AG10803 (cell line): ENCODE data around the gene TMEM94.
"Not testable (repeated sequence)": the region's sequence is repeated elsewhere in the genome, so short reads cannot be mapped to it uniquely, and the experiment has no call there.

Source experiments
- DNase-seq: peaks from one replicate; pipeline ENCODE4 v3.0.0; 2010; ENCODE audit warnings: low read depth
- H3K4me3 ChIP-seq: 2 replicates; pipeline ENCODE4 v1.5.1; 2011; ENCODE audit warnings: mild to moderate bottlenecking, low read length, control low read depth
- CTCF ChIP-seq: conservative IDR thresholded peaks from 2 replicates; pipeline ENCODE4 v1.5.1; 2011; ENCODE audit warnings: mild to moderate bottlenecking, low read length, control low read depth, inconsistent platforms

TMEM94 gene

DNA sequence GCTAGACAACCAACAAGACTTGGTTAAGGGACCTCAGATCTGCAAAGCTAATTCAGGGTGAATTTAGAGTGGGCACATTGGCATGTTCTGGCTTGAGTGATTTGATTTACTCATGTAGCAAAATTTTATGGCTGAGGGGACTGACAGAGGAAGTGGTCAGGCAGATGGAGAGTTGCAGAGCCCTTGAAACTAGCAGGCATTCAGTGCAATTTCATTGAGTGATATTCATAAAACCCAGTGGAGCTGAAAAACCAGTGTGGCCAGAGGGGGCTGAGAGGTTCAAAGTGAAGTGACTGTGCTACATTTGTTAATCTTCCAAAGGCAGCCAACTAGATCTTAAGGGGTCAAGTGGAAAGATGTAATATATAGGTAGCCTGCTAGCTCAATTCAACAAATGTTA, 2.2 kb upstream of the TMEM94 start:
- DNase-seq: no peak
- no peak for TF ChIP-seq CTCF
- H3K4me3 ChIP-seq: no peak overlapping the region

DNA sequence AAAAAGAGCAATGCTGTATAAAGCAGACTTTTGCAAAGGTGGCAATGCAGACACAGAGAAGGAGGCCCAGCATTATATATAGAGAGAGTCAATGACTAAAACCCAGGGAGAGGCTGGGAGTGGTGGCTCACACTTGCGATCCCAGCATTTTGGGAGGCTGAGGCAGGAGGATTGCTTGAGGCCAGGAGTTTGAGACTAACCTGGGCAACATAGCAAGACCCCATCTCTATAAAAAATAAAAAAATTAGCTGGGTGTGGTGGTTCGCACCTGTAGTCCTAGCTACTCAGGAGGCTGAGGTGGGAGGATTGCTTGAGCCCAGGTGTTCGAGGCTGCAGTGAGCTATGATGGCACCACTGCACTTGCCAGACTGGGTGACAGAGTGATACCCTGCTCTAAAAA, 1.8 kb upstream of the TMEM94 start:
- not testable (repeated sequence) for H3K4me3 ChIP-seq, DNase-seq

- no peak for DNase-seq
- no peak for TF ChIP-seq CTCF
- H3K4me3 ChIP-seq: peak overlapping the region; percentile 95
Observed at GRCh38 chr17:75456039-75456416, 407 bp upstream of the TMEM94 start.

DNA sequence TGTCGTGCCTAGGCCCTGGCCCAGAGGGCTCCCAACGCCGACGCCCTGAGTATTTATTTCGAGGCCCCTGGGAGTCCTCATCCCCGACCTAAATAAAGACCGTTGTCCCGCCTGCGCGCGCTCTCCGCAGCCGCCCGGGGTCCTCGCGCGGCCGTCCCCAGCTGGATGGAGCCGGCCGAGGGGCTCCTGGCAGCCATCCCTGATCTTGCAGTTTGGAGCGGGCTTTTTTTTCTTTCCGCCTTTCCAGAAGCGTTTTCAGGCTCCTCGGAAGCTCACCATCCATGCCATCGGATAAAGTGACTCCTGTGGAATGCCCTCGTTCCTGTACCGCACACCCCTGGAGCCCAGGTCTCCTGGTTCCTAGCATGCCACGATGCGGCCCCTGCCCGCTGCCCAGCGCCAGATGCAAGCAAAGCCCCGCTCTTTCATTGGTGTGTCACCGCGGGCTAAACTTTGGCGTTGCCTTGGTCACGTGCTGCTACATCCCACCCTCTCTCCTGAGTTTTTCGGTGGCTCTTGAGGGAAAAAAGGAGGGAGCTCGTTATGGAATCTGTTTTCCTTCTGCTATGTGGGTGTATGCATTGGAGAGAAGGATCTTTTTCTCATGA, 716 bp downstream of the TMEM94 start:
- TF ChIP-seq CTCF: no peak
- peak; percentile 33 for DNase-seq
- H3K4me3 ChIP-seq: peak overlapping the region; percentile 95

DNA sequence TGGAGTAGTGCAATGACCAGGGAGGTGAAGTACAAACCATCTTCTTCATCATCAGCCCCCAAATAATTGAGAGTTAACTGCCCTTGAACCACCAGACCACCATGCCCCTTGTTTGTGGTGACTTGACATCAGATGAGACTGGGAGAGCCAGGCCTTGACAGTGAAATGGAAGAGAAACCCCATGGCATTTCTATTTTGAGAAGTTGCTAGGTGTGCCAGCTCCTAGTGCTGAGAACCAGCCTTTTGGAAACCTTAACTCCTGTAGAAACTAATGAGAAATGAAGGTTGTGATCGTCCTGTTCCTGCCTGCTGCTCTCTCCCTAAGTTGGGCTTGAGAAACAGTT, 2.8 kb downstream of the TMEM94 start:
- DNase-seq: no peak
- TF ChIP-seq CTCF: no peak
- H3K4me3 ChIP-seq: no peak overlapping the region

- no peak for DNase-seq
- TF ChIP-seq CTCF: no peak
- H3K4me3 ChIP-seq: no peak overlapping the region
Observed at GRCh38 chr17:75459590-75460267, 3.3 kb downstream of the TMEM94 start.

GRCh38 chr17:75460295-75460694, 3.9 kb downstream of the TMEM94 start:
- H3K4me3 ChIP-seq: no peak overlapping the region
- DNase-seq: no peak
- no peak for TF ChIP-seq CTCF
